ENCODE data around the gene PRL. TPM values are rescaled to one million over a fixed set of nuclear protein-coding genes. Genes with fewer than 3 reads are reported as not detected.

Gene PRL
- total RNA-seq, 1 experiment from 2014 or later: not detected

- H3K27me3 Mint-ChIP-seq (ENCODE audit: insufficient read depth, unreplicated experiment): no peaks in the 10 kb centered on the region
- no peak for TF ChIP-seq CTCF (IDR thresholded peaks at IDR 0.05; ENCODE audit: insufficient read depth in 1 of 2, low read depth in 1 of 2, low read length in 1 of 2, severe bottlenecking in 1 of 2, unreplicated experiment in 1 of 2)
- H3K9me3 ChIP-seq: no peaks in the 10 kb centered on the region
- no peaks in the 10 kb centered on the region for H3K9me3 Mint-ChIP-seq (ENCODE audit: unreplicated experiment)
- no peak overlapping the region for H3K27ac Mint-ChIP-seq (ENCODE audit: unreplicated experiment)
- no peaks in the 10 kb centered on the region for H3K36me3 ChIP-seq (ENCODE audit: control insufficient read depth, insufficient read depth, low read length)
- DNase-seq: no peak
- no peaks in the 10 kb centered on the region for H3K27me3 ChIP-seq (replicated peaks; ENCODE audit: control insufficient read depth, insufficient read depth, low read length)
- ChIA-PET CTCF (no interaction called here), POLR2A (no interaction called here)
- no peak overlapping the region for H3K4me3 ChIP-seq (ENCODE audit: low read depth, low read length)
- no peak overlapping the region for H3K4me3 Mint-ChIP-seq (ENCODE audit: unreplicated experiment)
- BruUV-seq (replicated peaks): no TSS peak
- intact Hi-C loops (cut with micrococcal nuclease; ENCODE audit: unreplicated experiment): no loop called here
- no peaks in the 10 kb centered on the region for H3K4me1 Mint-ChIP-seq (ENCODE audit: low read depth, unreplicated experiment)
- H3K36me3 Mint-ChIP-seq (ENCODE audit: insufficient read depth, unreplicated experiment): no peaks in the 10 kb centered on the region
- H3K4me1 ChIP-seq: no peaks in the 10 kb centered on the region
These were observed 6.0 kb upstream of the PRL start for GRCh38 chr6:22302838-22303237.

- ChIA-PET CTCF (no interaction called here), POLR2A (no interaction called here)
- no peaks in the 10 kb centered on the region for H3K9me3 Mint-ChIP-seq (ENCODE audit: unreplicated experiment)
- H3K4me1 Mint-ChIP-seq (ENCODE audit: low read depth, unreplicated experiment): no peaks in the 10 kb centered on the region
- no peaks in the 10 kb centered on the region for H3K27me3 Mint-ChIP-seq (ENCODE audit: insufficient read depth, unreplicated experiment)
- H3K36me3 ChIP-seq (ENCODE audit: control insufficient read depth, insufficient read depth, low read length): no peaks in the 10 kb centered on the region
- intact Hi-C loops (cut with micrococcal nuclease; ENCODE audit: unreplicated experiment): no loop called here
- H3K4me3 ChIP-seq (ENCODE audit: low read depth, low read length): no peak overlapping the region
- no peak overlapping the region for H3K27ac Mint-ChIP-seq (ENCODE audit: unreplicated experiment)
- BruUV-seq (replicated peaks): no TSS peak
- no peaks in the 10 kb centered on the region for H3K27me3 ChIP-seq (replicated peaks; ENCODE audit: control insufficient read depth, insufficient read depth, low read length)
- TF ChIP-seq CTCF (IDR thresholded peaks at IDR 0.05; ENCODE audit: insufficient read depth in 1 of 2, low read depth in 1 of 2, low read length in 1 of 2, severe bottlenecking in 1 of 2, unreplicated experiment in 1 of 2): no peak
- H3K36me3 Mint-ChIP-seq (ENCODE audit: insufficient read depth, unreplicated experiment): no peaks in the 10 kb centered on the region
- no peak for DNase-seq
- H3K4me1 ChIP-seq: no peaks in the 10 kb centered on the region
- no peaks in the 10 kb centered on the region for H3K9me3 ChIP-seq
- H3K4me3 Mint-ChIP-seq (ENCODE audit: unreplicated experiment): no peak overlapping the region
These were observed 3.6 kb upstream of the PRL start for GRCh38 chr6:22300273-22300998.

- CTCF ChIA-PET: no interaction called here
- BruUV-seq (replicated peaks): no TSS peak
These were observed 1.6 kb upstream of the PRL start for GRCh38 chr6:22298475-22298890.

More at GRCh38 chr6:22298475-22298890, 1.6 kb upstream of the PRL start:
- Mint-ChIP-seq H3K4me3 (ENCODE audit: unreplicated experiment) (no peak overlapping the region), H3K9me3 (ENCODE audit: unreplicated experiment) (no peaks in the 10 kb centered on the region), H3K27me3 (ENCODE audit: insufficient read depth, unreplicated experiment) (peaks cover under 1% of the 10 kb centered on the region), H3K4me1 (ENCODE audit: low read depth, unreplicated experiment) (no peaks in the 10 kb centered on the region), H3K36me3 (ENCODE audit: insufficient read depth, unreplicated experiment) (no peaks in the 10 kb centered on the region), H3K27ac (ENCODE audit: unreplicated experiment) (no peak overlapping the region)
- Histone ChIP-seq H3K4me3 (ENCODE audit: low read depth, low read length) (no peak overlapping the region), H3K36me3 (ENCODE audit: control insufficient read depth, insufficient read depth, low read length) (no peaks in the 10 kb centered on the region), H3K4me1 (no peaks in the 10 kb centered on the region), H3K9me3 (no peaks in the 10 kb centered on the region), H3K27me3 (replicated peaks; ENCODE audit: control insufficient read depth, insufficient read depth, low read length) (no peaks in the 10 kb centered on the region)
- intact Hi-C loops (cut with micrococcal nuclease; ENCODE audit: unreplicated experiment): no loop called here
- POLR2A ChIA-PET: no interaction called here
- TF ChIP-seq CTCF (IDR thresholded peaks at IDR 0.05; ENCODE audit: insufficient read depth in 1 of 2, low read depth in 1 of 2, low read length in 1 of 2, severe bottlenecking in 1 of 2, unreplicated experiment in 1 of 2): no peak
- no peak for DNase-seq
